Karpas-422 (cell line): Measurements from ENCODE around the gene SFT2D2. TPM values are rescaled to one million over a fixed set of nuclear protein-coding genes. Genes with fewer than 3 reads are reported as not detected.

Source experiments
- DNase-seq: peaks from one replicate; pipeline ENCODE4 v3.0.0-alpha.2; 2015
- H2AFZ ChIP-seq: fragments of 200-600 bp; sonication (generic); 2 replicates; pipeline ENCODE4 v1.6.1; 2014; ENCODE audit warnings: antibody characterized with exemption, low read length, mixed read lengths
- H3K27ac ChIP-seq: fragments of 200-600 bp; sonication (generic); 2 replicates; pipeline ENCODE4 v1.5.1; 2014; ENCODE audit warnings: mild to moderate bottlenecking, low read length, moderate library complexity
- H3K27me3 ChIP-seq: fragments of 200-600 bp; sonication (generic); 2 replicates; pipeline ENCODE4 v1.6.1; 2014; ENCODE audit warnings: low read length, mixed read lengths
- H3K36me3 ChIP-seq: fragments of 200-600 bp; sonication (generic); 2 replicates; pipeline ENCODE4 v1.6.1; 2014; ENCODE audit warnings: low read length, mixed read lengths; ENCODE audit not compliant: insufficient read depth
- H3K4me1 ChIP-seq: fragments of 200-600 bp; sonication (generic); 2 replicates; pipeline ENCODE4 v1.6.1; 2014; ENCODE audit warnings: mild to moderate bottlenecking, low read length, mixed read lengths
- H3K4me2 ChIP-seq: fragments of 200-600 bp; sonication (generic); 2 replicates; pipeline ENCODE4 v1.6.1; 2014; ENCODE audit warnings: low read length, low read depth, mild to moderate bottlenecking; ENCODE audit not compliant: poor library complexity, severe bottlenecking
- H3K4me3 ChIP-seq: fragments of 200-600 bp; sonication (generic); 2 replicates; pipeline ENCODE4 v1.5.1; 2014; ENCODE audit warnings: mild to moderate bottlenecking, antibody characterized with exemption, low read length, mixed read lengths
- H3K79me2 ChIP-seq: fragments of 200-600 bp; sonication (generic); 2 replicates; pipeline ENCODE4 v1.6.1; 2014; ENCODE audit warnings: mild to moderate bottlenecking, low read length, mixed read lengths
- H3K9ac ChIP-seq: fragments of 200-600 bp; sonication (generic); 2 replicates; pipeline ENCODE4 v1.6.0; 2014; ENCODE audit warnings: low read length
- H3K9me2 ChIP-seq: fragments of 200-600 bp; sonication (generic), shearing (Covaris generic); replicated peaks from 2 replicates; pipeline ENCODE4 v1.6.0; 2014; ENCODE audit warnings: mild to moderate bottlenecking, low read length, moderate library complexity; ENCODE audit not compliant: insufficient read depth
- H3K9me3 ChIP-seq: fragments of 300-700, 200-600 bp; sonication (generic); 2 replicates; pipeline ENCODE4 v1.6.1; 2014; ENCODE audit warnings: low read length, mixed read lengths
- H4K20me1 ChIP-seq: fragments of 200-600 bp; sonication (generic); 2 replicates; pipeline ENCODE4 v1.6.1; 2014; ENCODE audit warnings: mild to moderate bottlenecking, antibody characterized with exemption, low read length, low read depth; ENCODE audit not compliant: insufficient read depth
- small RNA-seq: library from RNA; depleted of rRNA; stranded (forward); fragments of <200 nt; gene quantifications from one replicate; pipeline ENCODE3, GENCODE V24; 2014
- total RNA-seq: library from RNA; depleted of rRNA; stranded (reverse); fragments of >200 nt; shearing (Covaris generic); gene quantifications from 2 replicates; pipeline ENCODE4 v1.2.3, GENCODE V29; 2014; ENCODE audit warnings: low replicate concordance; rRNA removed

Gene SFT2D2
- total RNA-seq, 1 experiment from 2014 or later: 41.1 TPM

DNA sequence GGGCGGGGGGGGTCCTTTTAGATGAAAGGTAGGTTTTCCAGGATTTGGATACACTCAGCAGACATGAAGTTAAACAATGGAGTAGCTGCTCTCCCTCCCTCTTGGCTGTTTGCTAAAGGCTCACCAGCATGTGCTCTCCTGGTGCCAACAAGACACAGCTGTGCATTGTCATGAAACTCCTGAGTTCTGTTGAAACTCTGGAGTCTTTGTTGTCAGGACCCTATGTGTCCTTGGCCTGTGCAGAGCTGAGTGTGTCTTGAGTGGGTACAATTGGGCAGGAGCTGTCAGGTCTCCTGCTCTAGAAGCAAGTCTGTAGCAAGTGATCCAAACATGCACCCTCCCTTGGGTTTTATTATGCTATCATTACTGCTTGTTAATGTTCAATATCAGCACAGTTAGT, 67.6 kb downstream of the SFT2D2 start:
- H3K79me2 ChIP-seq: no peaks in the 10 kb centered on the region

GRCh38 chr1:168295411-168296114, 69.8 kb downstream of the SFT2D2 start:
- no peak overlapping the region for H3K4me3 ChIP-seq
- no peak overlapping the region for H3K9ac ChIP-seq
- no peak overlapping the region for H3K4me2 ChIP-seq
- no peaks in the 10 kb centered on the region for H3K9me2 ChIP-seq
- H3K27me3 ChIP-seq: no peaks in the 10 kb centered on the region
- H2AFZ ChIP-seq: no peak overlapping the region
- no peak for DNase-seq
- H4K20me1 ChIP-seq: no peaks in the 10 kb centered on the region
- no peak overlapping the region for H3K27ac ChIP-seq
- H3K36me3 ChIP-seq: no peaks in the 10 kb centered on the region
- H3K9me3 ChIP-seq: no peaks in the 10 kb centered on the region
- no peaks in the 10 kb centered on the region for H3K4me1 ChIP-seq
- no peaks in the 10 kb centered on the region for H3K79me2 ChIP-seq

More for the DNA sequence above, 67.6 kb downstream of the SFT2D2 start:
- Histone ChIP-seq H3K36me3 (no peaks in the 10 kb centered on the region), H4K20me1 (no peaks in the 10 kb centered on the region), H2AFZ (no peak overlapping the region), H3K27ac (no peak overlapping the region), H3K4me2 (no peak overlapping the region), H3K9ac (no peak overlapping the region), H3K9me2 (no peaks in the 10 kb centered on the region), H3K4me3 (no peak overlapping the region), H3K27me3 (no peaks in the 10 kb centered on the region), H3K9me3 (no peaks in the 10 kb centered on the region), H3K4me1 (no peaks in the 10 kb centered on the region)
- no peak for DNase-seq

GRCh38 chr1:168297019-168297730, 71.4 kb downstream of the SFT2D2 start:
- no peak for DNase-seq

DNA sequence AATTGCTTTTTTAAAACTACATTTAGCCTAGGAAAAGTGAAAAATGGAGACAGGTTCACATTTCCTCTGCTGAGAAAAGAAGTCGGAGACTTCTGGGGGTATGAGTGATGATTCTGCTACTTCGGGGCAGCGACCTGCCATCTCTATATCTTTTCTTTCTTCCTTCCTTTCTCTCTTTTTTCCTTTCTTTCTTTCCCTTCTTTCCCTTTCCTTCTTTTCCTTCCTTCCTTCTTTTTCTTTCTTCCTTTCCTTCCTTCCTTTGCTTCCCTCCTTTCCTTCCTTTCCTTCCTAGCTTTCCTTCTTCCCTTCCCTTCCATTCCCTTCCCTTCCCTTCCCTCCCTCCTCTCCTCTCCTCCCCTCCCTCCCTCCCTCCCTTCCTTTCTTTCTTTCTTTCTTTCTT, 72.6 kb downstream of the SFT2D2 start:
- no peak for DNase-seq
- H2AFZ ChIP-seq: no peak overlapping the region
- no peaks in the 10 kb centered on the region for H3K27me3 ChIP-seq
- no peak overlapping the region for H3K27ac ChIP-seq
- H3K36me3 ChIP-seq: no peaks in the 10 kb centered on the region
- no peak overlapping the region for H3K4me2 ChIP-seq
- H3K9me3 ChIP-seq: no peaks in the 10 kb centered on the region
- no peak overlapping the region for H3K4me3 ChIP-seq
- no peaks in the 10 kb centered on the region for H4K20me1 ChIP-seq
- H3K9ac ChIP-seq: no peak overlapping the region
- no peaks in the 10 kb centered on the region for H3K79me2 ChIP-seq
- no peaks in the 10 kb centered on the region for H3K9me2 ChIP-seq
- no peaks in the 10 kb centered on the region for H3K4me1 ChIP-seq

More at GRCh38 chr1:168297019-168297730, 71.4 kb downstream of the SFT2D2 start:
- Histone ChIP-seq H3K27me3 (no peaks in the 10 kb centered on the region), H3K27ac (no peak overlapping the region), H3K9ac (no peak overlapping the region), H3K9me2 (no peaks in the 10 kb centered on the region), H4K20me1 (no peaks in the 10 kb centered on the region), H3K4me3 (no peak overlapping the region), H2AFZ (no peak overlapping the region), H3K9me3 (no peaks in the 10 kb centered on the region), H3K4me1 (no peaks in the 10 kb centered on the region), H3K79me2 (no peaks in the 10 kb centered on the region), H3K36me3 (no peaks in the 10 kb centered on the region), H3K4me2 (no peak overlapping the region)

- Histone ChIP-seq H3K9me3 (no peaks in the 10 kb centered on the region), H3K9ac (no peak overlapping the region), H3K9me2 (no peaks in the 10 kb centered on the region; the same call in 1 of the 2 replicates), H3K4me2 (no peak overlapping the region), H3K27ac (no peak overlapping the region), H3K27me3 (no peaks in the 10 kb centered on the region), H4K20me1 (no peaks in the 10 kb centered on the region), H3K4me3 (no peak overlapping the region), H3K79me2 (no peaks in the 10 kb centered on the region), H2AFZ (no peak overlapping the region), H3K36me3 (no peaks in the 10 kb centered on the region), H3K4me1 (no peaks in the 10 kb centered on the region)
- no peak for DNase-seq
Measured at GRCh38 chr1:168300626-168301025, 74.8 kb downstream of the SFT2D2 start.

- H3K27ac ChIP-seq: no peak overlapping the region
- H2AFZ ChIP-seq: no peak overlapping the region
Measured at GRCh38 chr1:168301664-168302320, 76.0 kb downstream of the SFT2D2 start.

More at GRCh38 chr1:168301664-168302320, 76.0 kb downstream of the SFT2D2 start:
- H3K9ac ChIP-seq: no peak overlapping the region
- no peak for DNase-seq
- no peaks in the 10 kb centered on the region for H3K9me3 ChIP-seq
- no peaks in the 10 kb centered on the region for H4K20me1 ChIP-seq
- H3K4me2 ChIP-seq: no peak overlapping the region
- H3K27me3 ChIP-seq: no peaks in the 10 kb centered on the region
- no peaks in the 10 kb centered on the region for H3K4me1 ChIP-seq
- no peaks in the 10 kb centered on the region for H3K36me3 ChIP-seq
- no peaks in the 10 kb centered on the region for H3K79me2 ChIP-seq
- no peaks in the 10 kb centered on the region; the same call in 1 of the 2 replicates for H3K9me2 ChIP-seq
- H3K4me3 ChIP-seq: no peak overlapping the region

Small RNAs within 50 kb of the gene (small RNA-seq; reads per million reads assigned to genes)
- gene AL021397.1: not detected
- gene RNU6-1310P: not detected

Other genes with a start within 250 kb of the SFT2D2 start
- 1.2 and 1.6 TPM in 2 replicates for gene GPR161, start 89.1 kb upstream of the SFT2D2 start, total RNA-seq
- gene TIPRL, start 47.0 kb upstream of the SFT2D2 start, total RNA-seq: 43.9 and 53.8 TPM in 2 replicates
- 1.1 and 4.1 TPM in 2 replicates for gene TBX19, start 54.9 kb downstream of the SFT2D2 start, total RNA-seq